Skin epidermis (tissue), 12 donors: Measurements from ENCODE around the gene SRMS.
A peak's percentile ranks its signal among the peaks of the same experiment; 100 is the strongest.

ENCODE experiments used
- H3K27ac ChIP-seq, 21 experiments: fragments of 200-600 bp; sonication (generic) in 11 of 21; one replicate each; pipeline ENCODE4 v1.5.0; 2020; ENCODE audit warnings: mild to moderate bottlenecking in 3 of 21, inconsistent platforms in 2 of 21, moderate library complexity in 2 of 21
- H3K4me3 ChIP-seq, 7 experiments: fragments of 200-600 bp; sonication (generic) in 2 of 7; one replicate each; pipeline ENCODE4 v1.5.0; 2020; ENCODE audit warnings: inconsistent platforms in 2 of 7, mild to moderate bottlenecking in 2 of 7, moderate library complexity in 1 of 7

The SRMS gene

GRCh38 chr20:63497946-63498935 lies 49.3 kb downstream of the SRMS start:
- Histone ChIP-seq H3K4me3 (peak overlapping the region in 3 of 7 experiments; percentile 20 to 38 (median 33)), H3K27ac (no peak overlapping the region)

- H3K27ac ChIP-seq: no peak overlapping the region
- H3K4me3 ChIP-seq: no peak overlapping the region
Measured at GRCh38 chr20:63497138-63497945, 50.2 kb downstream of the SRMS start.

- H3K4me3 ChIP-seq: peak overlapping the region in 3 of 7 experiments; percentile 1 to 25 (median 3)
- H3K27ac ChIP-seq: no peak overlapping the region
Measured at GRCh38 chr20:63496596-63497120, 50.9 kb downstream of the SRMS start.

GRCh38 chr20:63495741-63496595 lies 51.6 kb downstream of the SRMS start:
- H3K27ac ChIP-seq: no peak overlapping the region
- H3K4me3 ChIP-seq: peak overlapping the region in 3 of 7 experiments; percentile 1 to 25 (median 3)

GRCh38 chr20:63495167-63495720 lies 52.3 kb downstream of the SRMS start:
- no peak overlapping the region for H3K27ac ChIP-seq
- no peak overlapping the region for H3K4me3 ChIP-seq

GRCh38 chr20:63494420-63495166 lies 53.0 kb downstream of the SRMS start:
- Histone ChIP-seq H3K4me3 (no peak overlapping the region), H3K27ac (no peak overlapping the region)

GRCh38 chr20:63494084-63494419 lies 53.5 kb downstream of the SRMS start:
- H3K4me3 ChIP-seq: no peak overlapping the region
- no peak overlapping the region for H3K27ac ChIP-seq

GRCh38 chr20:63493563-63494020 lies 54.0 kb downstream of the SRMS start:
- Histone ChIP-seq H3K4me3 (no peak overlapping the region), H3K27ac (no peak overlapping the region)

GRCh38 chr20:63492982-63493381 lies 54.6 kb downstream of the SRMS start:
- H3K4me3 ChIP-seq: no peak overlapping the region
- no peak overlapping the region for H3K27ac ChIP-seq

- Histone ChIP-seq H3K27ac (no peak overlapping the region), H3K4me3 (no peak overlapping the region)
Measured at GRCh38 chr20:63492518-63492917, 55.0 kb downstream of the SRMS start.

GRCh38 chr20:63491635-63492230 lies 55.8 kb downstream of the SRMS start:
- no peak overlapping the region for H3K27ac ChIP-seq
- no peak overlapping the region for H3K4me3 ChIP-seq

- Histone ChIP-seq H3K4me3 (no peak overlapping the region), H3K27ac (no peak overlapping the region)
Measured at GRCh38 chr20:63491078-63491477, 56.5 kb downstream of the SRMS start.
